Activated CD8-positive, alpha-beta memory T cell treated with anti-CD3 and anti-CD28 coated beads, Interleukin-2, amount 50 U/mL, for 24 hours (primary cell): Measurements from ENCODE around the gene ADAT3.
"Not testable (repeated sequence)": the region's sequence is repeated elsewhere in the genome, so short reads cannot be mapped to it uniquely, and the experiment has no call there.

ENCODE experiments used
- DNase-seq: peaks from one replicate; pipeline ENCODE4 v3.0.0-alpha.2; 2020; ENCODE audit errors: extremely low read depth

ADAT3 gene

GRCh38 chr19:1882786-1883692 lies 22.2 kb upstream of the ADAT3 start:
- no peak for DNase-seq

GRCh38 chr19:1883784-1884183 lies 21.4 kb upstream of the ADAT3 start:
- DNase-seq: no peak

- no peak for DNase-seq
These were observed 20.9 kb upstream of the ADAT3 start for GRCh38 chr19:1884291-1884718.

GRCh38 chr19:1884719-1885334 lies 20.4 kb upstream of the ADAT3 start:
- DNase-seq: no peak

- DNase-seq: peak; percentile 86
These were observed 19.6 kb upstream of the ADAT3 start, which contains the start of gene ABHD17A for GRCh38 chr19:1885398-1886119. Gene ABHD17A (minus strand): TSS chr19:1885496. CDS start chr19:1881566, 3,930 bp downstream.

GRCh38 chr19:1886360-1886759 lies 18.8 kb upstream of the ADAT3 start:
- DNase-seq: not testable (repeated sequence)

- no peak for DNase-seq
These were observed 16.8 kb upstream of the ADAT3 start for GRCh38 chr19:1888385-1888784.

GRCh38 chr19:1889907-1890306 lies 15.3 kb upstream of the ADAT3 start:
- no peak for DNase-seq

GRCh38 chr19:1893791-1894190 lies 11.4 kb upstream of the ADAT3 start:
- DNase-seq: no peak

GRCh38 chr19:1896508-1896907 lies 8.7 kb upstream of the ADAT3 start:
- no peak for DNase-seq

GRCh38 chr19:1901940-1902404 lies 3.2 kb upstream of the ADAT3 start:
- no peak for DNase-seq

GRCh38 chr19:1902923-1903322 lies 2.3 kb upstream of the ADAT3 start:
- no peak for DNase-seq

GRCh38 chr19:1904860-1905109 lies 414 bp upstream of the ADAT3 start:
- DNase-seq: no peak

GRCh38 chr19:1905863-1906375 lies 720 bp downstream of the ADAT3 start:
- DNase-seq: no peak

GRCh38 chr19:1906985-1907562 lies 1.9 kb downstream of the ADAT3 start:
- DNase-seq: no peak

GRCh38 chr19:1907563-1908363 lies 2.6 kb downstream of the ADAT3 start:
- no peak for DNase-seq

GRCh38 chr19:1908364-1908678 lies 3.1 kb downstream of the ADAT3 start:
- DNase-seq: no peak

GRCh38 chr19:1909761-1910080 lies 4.5 kb downstream of the ADAT3 start:
- no peak for DNase-seq

- DNase-seq: no peak
These were observed 5.0 kb downstream of the ADAT3 start for GRCh38 chr19:1910177-1910576.

- no peak for DNase-seq
These were observed 5.9 kb downstream of the ADAT3 start for GRCh38 chr19:1911098-1911497.

GRCh38 chr19:1911995-1912394 lies 6.8 kb downstream of the ADAT3 start:
- DNase-seq: no peak
